ENCODE data around the gene ADCYAP1R1. TPM values are rescaled to one million over a fixed set of nuclear protein-coding genes. Genes with fewer than 3 reads are reported as not detected.
A peak's percentile ranks its signal among the peaks of the same experiment; 100 is the strongest.

The ADCYAP1R1 gene
- total RNA-seq, 1 experiment from 2014 or later, result not detected

- in situ Hi-C loops (cut with HindIII; ENCODE audit: low pct_unique_long_range_greater_than_20kb, low sequenced_read_pairs), result no loop called here
- DNase-seq (ENCODE audit: low read depth, low spot score), result no peak
Measured at GRCh38 chr7:31108097-31108657, 56.1 kb downstream of the ADCYAP1R1 start.

- no peak for DNase-seq (ENCODE audit: low read depth, low spot score)
- in situ Hi-C loops (cut with HindIII; ENCODE audit: low pct_unique_long_range_greater_than_20kb, low sequenced_read_pairs), result no loop called here
Measured at GRCh38 chr7:31109751-31110150, 57.6 kb downstream of the ADCYAP1R1 start.

- DNase-seq (ENCODE audit: low read depth, low spot score), result no peak
- in situ Hi-C loops (cut with HindIII; ENCODE audit: low pct_unique_long_range_greater_than_20kb, low sequenced_read_pairs), result no loop called here
Measured at GRCh38 chr7:31110331-31111108, 58.4 kb downstream of the ADCYAP1R1 start.

GRCh38 chr7:31111109-31111451, 59.0 kb downstream of the ADCYAP1R1 start:
- in situ Hi-C loops (cut with HindIII; ENCODE audit: low pct_unique_long_range_greater_than_20kb, low sequenced_read_pairs), result no loop called here
- no peak for DNase-seq (ENCODE audit: low read depth, low spot score)

GRCh38 chr7:31113660-31114059, 61.6 kb downstream of the ADCYAP1R1 start:
- no peak for DNase-seq (ENCODE audit: low read depth, low spot score)
- in situ Hi-C loops (cut with HindIII; ENCODE audit: low pct_unique_long_range_greater_than_20kb, low sequenced_read_pairs), result no loop called here

GRCh38 chr7:31114593-31115343, 62.7 kb downstream of the ADCYAP1R1 start:
- in situ Hi-C loops (cut with HindIII; ENCODE audit: low pct_unique_long_range_greater_than_20kb, low sequenced_read_pairs), result no loop called here
- peak; percentile 44 for DNase-seq (ENCODE audit: low read depth, low spot score)

- DNase-seq (ENCODE audit: low read depth, low spot score), result no peak
- in situ Hi-C loops (cut with HindIII; ENCODE audit: low pct_unique_long_range_greater_than_20kb, low sequenced_read_pairs), result no loop called here
Measured at GRCh38 chr7:31116615-31117014, 64.5 kb downstream of the ADCYAP1R1 start.

- in situ Hi-C loops (cut with HindIII; ENCODE audit: low pct_unique_long_range_greater_than_20kb, low sequenced_read_pairs), result no loop called here
- no peak for DNase-seq (ENCODE audit: low read depth, low spot score)
Measured at GRCh38 chr7:31119249-31119648, 67.1 kb downstream of the ADCYAP1R1 start.

- in situ Hi-C loops (cut with HindIII; ENCODE audit: low pct_unique_long_range_greater_than_20kb, low sequenced_read_pairs), result no loop called here
- DNase-seq (ENCODE audit: low read depth, low spot score), result no peak
Measured at GRCh38 chr7:31120800-31121513, 68.8 kb downstream of the ADCYAP1R1 start.

- DNase-seq (ENCODE audit: low read depth, low spot score), result no peak
- in situ Hi-C loops (cut with HindIII; ENCODE audit: low pct_unique_long_range_greater_than_20kb, low sequenced_read_pairs), result no loop called here
Measured at GRCh38 chr7:31121601-31122000, 69.5 kb downstream of the ADCYAP1R1 start.

GRCh38 chr7:31122649-31123058, 70.5 kb downstream of the ADCYAP1R1 start:
- in situ Hi-C loops (cut with HindIII; ENCODE audit: low pct_unique_long_range_greater_than_20kb, low sequenced_read_pairs), result no loop called here
- DNase-seq (ENCODE audit: low read depth, low spot score), result peak; percentile 87

- in situ Hi-C loops (cut with HindIII; ENCODE audit: low pct_unique_long_range_greater_than_20kb, low sequenced_read_pairs), result no loop called here
- no peak for DNase-seq (ENCODE audit: low read depth, low spot score)
Measured at GRCh38 chr7:31123321-31123720, 71.2 kb downstream of the ADCYAP1R1 start.

- in situ Hi-C loops (cut with HindIII; ENCODE audit: low pct_unique_long_range_greater_than_20kb, low sequenced_read_pairs), result no loop called here
- DNase-seq (ENCODE audit: low read depth, low spot score), result no peak
Measured at GRCh38 chr7:31123726-31124125, 71.6 kb downstream of the ADCYAP1R1 start.

GRCh38 chr7:31125171-31125570, 73.1 kb downstream of the ADCYAP1R1 start:
- in situ Hi-C loops (cut with HindIII; ENCODE audit: low pct_unique_long_range_greater_than_20kb, low sequenced_read_pairs), result no loop called here
- DNase-seq (ENCODE audit: low read depth, low spot score), result no peak

- in situ Hi-C loops (cut with HindIII; ENCODE audit: low pct_unique_long_range_greater_than_20kb, low sequenced_read_pairs), result no loop called here
- no peak for DNase-seq (ENCODE audit: low read depth, low spot score)
Measured at GRCh38 chr7:31126976-31127375, 74.9 kb downstream of the ADCYAP1R1 start.

GRCh38 chr7:31129067-31129466, 77.0 kb downstream of the ADCYAP1R1 start:
- peak; percentile 49 for DNase-seq (ENCODE audit: low read depth, low spot score)
- in situ Hi-C loops (cut with HindIII; ENCODE audit: low pct_unique_long_range_greater_than_20kb, low sequenced_read_pairs), result no loop called here

- DNase-seq (ENCODE audit: low read depth, low spot score), result no peak
- in situ Hi-C loops (cut with HindIII; ENCODE audit: low pct_unique_long_range_greater_than_20kb, low sequenced_read_pairs), result no loop called here
Measured at GRCh38 chr7:31133497-31133896, 81.4 kb downstream of the ADCYAP1R1 start.

Data from SK-MEL-5 (cell line).